BLaER1 (cell line): ENCODE measurements around the gene RRAS2.
"Not testable (repeated sequence)": the region's sequence is repeated elsewhere in the genome, so short reads cannot be mapped to it uniquely, and the experiment has no call there.

ENCODE experiments used
- H3K27ac ChIP-seq: shearing (Covaris generic); formaldehyde crosslinking; 2 replicates; pipeline ENCODE4 v1.8.1; 2022
- H3K27me3 ChIP-seq: shearing (Covaris generic); formaldehyde crosslinking; 2 replicates; pipeline ENCODE4 v1.8.1; 2022
- H3K36me3 ChIP-seq: shearing (Covaris generic); formaldehyde crosslinking; 2 replicates; pipeline ENCODE4 v1.8.1; 2022
- H3K4me1 ChIP-seq: shearing (Covaris generic); formaldehyde crosslinking; 2 replicates; pipeline ENCODE4 v1.8.1; 2022
- H3K4me2 ChIP-seq: shearing (Covaris generic); formaldehyde crosslinking; 2 replicates; pipeline ENCODE4 v1.8.1; 2022
- H3K4me3 ChIP-seq: shearing (Covaris generic); formaldehyde crosslinking; 2 replicates; pipeline ENCODE4 v1.8.1; 2022
- H3K9ac ChIP-seq: shearing (Covaris generic); formaldehyde crosslinking; 2 replicates; pipeline ENCODE4 v1.8.1; 2022
- H3K9me3 ChIP-seq: shearing (Covaris generic); formaldehyde crosslinking; 2 replicates; pipeline ENCODE4 v1.8.1; 2022
- H4K20me1 ChIP-seq: shearing (Covaris generic); formaldehyde crosslinking; 2 replicates; pipeline ENCODE4 v1.8.1; 2022
- Cebpa-rat ChIP-seq: shearing (Covaris generic); IDR thresholded peaks from 2 replicates; pipeline ENCODE4 v1.8.1; 2022

The RRAS2 gene

DNA sequence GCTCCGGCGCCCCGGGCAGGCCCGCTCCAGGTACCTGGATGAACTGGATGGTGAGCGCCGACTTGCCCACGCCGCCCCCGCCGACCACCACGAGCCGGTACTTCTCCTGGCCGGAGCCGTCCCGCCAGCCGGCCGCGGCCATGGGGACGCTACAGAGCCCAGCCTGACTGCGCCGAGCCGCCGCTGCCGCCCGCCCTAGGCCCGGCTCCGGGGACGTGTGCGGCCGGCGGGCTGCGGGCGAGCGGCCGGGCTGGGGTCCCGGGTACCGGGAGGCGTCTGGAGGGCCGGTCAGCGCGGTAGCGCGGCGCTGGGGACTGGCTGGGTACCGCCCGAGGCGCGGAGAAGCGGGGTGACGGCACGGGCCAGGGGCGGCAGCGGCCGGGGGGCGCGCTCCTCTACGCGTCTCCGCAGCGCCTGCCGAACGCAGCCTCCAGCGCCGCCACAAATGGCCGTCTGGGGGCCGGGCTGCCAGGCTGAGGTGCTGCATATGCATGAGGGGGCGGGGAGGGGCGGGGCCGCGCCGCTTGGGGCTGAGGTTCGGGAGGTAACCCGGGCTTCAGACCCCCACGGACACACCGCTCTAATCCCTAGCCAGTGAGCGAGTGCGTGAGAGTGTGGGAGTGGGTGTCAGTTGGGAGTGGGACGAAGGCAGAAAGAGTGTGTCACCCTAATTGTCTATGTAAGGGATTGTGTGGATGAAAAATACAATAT lies at the start of gene RRAS2:
TSS of gene RRAS2 (minus strand) at position 455 of the 711 bp plus-strand sequence. CDS start at position 142, 313 bp downstream.
- peak within 1 kb of the TSS; percentile 87 for H3K9ac ChIP-seq
- H3K27ac ChIP-seq: peak within 1 kb of the TSS; percentile 80
- TF ChIP-seq Cebpa-rat: no peak
- H3K4me2 ChIP-seq: peak within 1 kb of the TSS; percentile 91
- no peaks in the 10 kb centered on the region for H3K9me3 ChIP-seq
- H3K4me3 ChIP-seq: peak within 1 kb of the TSS; percentile 89
- peaks cover 9% of the 10 kb centered on the region for H3K4me1 ChIP-seq
- H3K36me3 ChIP-seq: no peaks in the 10 kb centered on the region
- H3K27me3 ChIP-seq: no peaks in the 10 kb centered on the region; the same call in 1 of the 2 replicates
- H4K20me1 ChIP-seq: peaks cover 39% of the 10 kb centered on the region

DNA sequence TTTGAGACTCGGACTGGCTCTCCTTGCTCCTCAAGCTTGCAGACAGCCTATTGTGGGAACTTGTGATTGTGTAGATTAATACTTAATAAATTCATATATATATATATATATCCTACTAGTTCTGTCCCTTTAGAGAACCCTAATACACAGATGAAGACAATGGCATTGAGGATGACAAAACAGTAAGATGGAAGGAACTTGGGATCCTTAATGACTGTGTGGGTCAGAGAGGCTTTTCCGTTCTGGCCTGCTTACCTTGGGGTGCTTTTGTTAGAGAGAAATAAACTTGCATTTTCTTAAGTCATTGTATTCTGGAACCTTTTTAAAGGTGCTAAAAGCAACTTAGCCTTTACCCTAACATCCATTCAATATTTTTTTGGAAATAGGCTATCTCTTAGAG lies 49.6 kb upstream of the RRAS2 start:
- no peak overlapping the region for H3K27ac ChIP-seq
- H4K20me1 ChIP-seq: no peaks in the 10 kb centered on the region
- H3K4me1 ChIP-seq: peaks cover 20% of the 10 kb centered on the region
- H3K4me2 ChIP-seq: no peak overlapping the region
- H3K36me3 ChIP-seq: no peaks in the 10 kb centered on the region
- TF ChIP-seq Cebpa-rat: no peak
- no peak overlapping the region for H3K9ac ChIP-seq
- no peaks in the 10 kb centered on the region for H3K9me3 ChIP-seq
- H3K27me3 ChIP-seq: no peaks in the 10 kb centered on the region
- no peak overlapping the region for H3K4me3 ChIP-seq

DNA sequence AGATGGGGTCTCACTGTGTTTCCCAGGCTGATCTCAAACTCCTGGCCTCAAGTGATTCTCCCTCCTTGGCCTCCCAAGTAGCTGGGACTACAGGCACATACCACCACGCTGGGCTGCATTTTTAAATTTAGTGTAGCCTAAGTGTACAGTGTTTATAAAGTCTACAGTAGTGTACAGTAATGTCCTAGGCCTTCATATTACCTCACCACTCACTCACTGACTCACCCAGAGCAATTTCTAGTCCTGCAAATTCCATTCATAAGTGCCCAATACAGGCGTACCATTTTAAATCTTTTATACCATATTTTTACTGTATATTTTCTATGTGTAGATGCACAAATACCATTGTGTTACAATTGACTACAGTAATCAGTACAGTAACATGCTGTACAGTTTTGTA lies 47.1 kb upstream of the RRAS2 start:
- H3K4me3 ChIP-seq, H3K9me3 ChIP-seq, H3K9ac ChIP-seq, H3K4me2 ChIP-seq, H4K20me1 ChIP-seq, H3K36me3 ChIP-seq, H3K27ac ChIP-seq, H3K27me3 ChIP-seq, H3K4me1 ChIP-seq: not testable (repeated sequence)

DNA sequence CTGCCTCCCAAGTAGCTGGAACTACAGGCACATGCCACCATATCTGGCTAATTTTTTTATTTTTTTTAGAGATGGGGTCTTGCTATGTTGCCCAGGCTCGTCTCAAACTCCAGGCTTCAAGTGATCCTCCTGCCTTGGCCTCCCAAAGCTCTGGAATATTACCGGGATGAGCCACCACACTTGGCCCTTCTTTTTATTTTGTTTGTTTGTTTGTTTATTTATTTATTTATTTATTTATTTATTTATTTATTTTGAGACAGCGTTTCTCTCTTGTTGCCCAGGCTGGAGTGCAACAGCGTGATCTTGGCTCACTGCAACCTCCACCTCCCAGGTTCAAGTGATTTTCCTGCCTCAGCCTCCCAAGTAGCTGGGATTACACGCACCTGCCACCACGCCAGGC lies 44.5 kb upstream of the RRAS2 start:
- not testable (repeated sequence) for H4K20me1 ChIP-seq, H3K9ac ChIP-seq, H3K27me3 ChIP-seq, H3K27ac ChIP-seq, H3K4me1 ChIP-seq, H3K9me3 ChIP-seq, H3K36me3 ChIP-seq, H3K4me3 ChIP-seq, H3K4me2 ChIP-seq

DNA sequence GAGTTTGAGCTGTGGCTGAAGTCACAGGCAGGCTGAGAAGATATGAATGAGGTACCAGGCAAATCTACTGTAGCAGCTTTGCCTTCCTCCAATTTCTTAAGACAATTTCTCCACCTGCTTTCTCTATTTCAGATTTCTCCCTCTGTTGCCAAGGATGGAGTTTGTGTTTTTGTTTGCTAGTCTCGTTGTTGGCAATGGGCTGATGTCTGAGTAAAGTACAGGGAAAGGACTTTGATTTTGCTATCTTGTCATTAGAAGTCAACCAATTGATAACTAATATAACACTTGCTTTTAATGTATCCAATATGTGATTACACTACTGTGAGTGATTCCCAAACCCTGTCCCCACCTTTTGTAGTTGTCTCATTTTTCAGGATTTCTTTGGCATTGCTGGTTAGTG lies 40.1 kb upstream of the RRAS2 start:
- Histone ChIP-seq H3K27ac (no peak overlapping the region), H3K9ac (no peak overlapping the region), H3K4me1 (peaks cover 2% of the 10 kb centered on the region), H3K9me3 (no peaks in the 10 kb centered on the region), H3K4me2 (no peak overlapping the region), H3K36me3 (no peaks in the 10 kb centered on the region), H3K4me3 (no peak overlapping the region), H3K27me3 (no peaks in the 10 kb centered on the region), H4K20me1 (no peaks in the 10 kb centered on the region)
- no peak for TF ChIP-seq Cebpa-rat

DNA sequence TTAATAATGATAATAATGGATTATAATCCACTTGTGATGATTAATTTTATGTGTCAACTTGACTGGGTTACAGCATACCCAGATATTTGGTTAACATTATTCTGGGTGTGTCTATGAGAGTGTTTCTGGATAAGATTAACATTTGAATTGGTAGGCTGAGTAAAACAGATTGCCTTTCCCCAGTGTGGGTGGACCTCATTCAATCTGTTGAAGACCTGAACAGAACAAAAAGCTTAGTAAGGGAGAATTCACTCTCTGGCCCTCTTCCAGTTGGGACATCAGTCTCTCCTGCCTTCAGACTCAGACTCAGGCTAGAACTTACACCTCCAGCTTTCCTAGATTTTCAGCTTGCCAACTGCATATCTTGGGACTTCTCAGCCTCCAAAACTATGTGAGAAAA lies 37.3 kb upstream of the RRAS2 start:
- no peaks in the 10 kb centered on the region for H3K36me3 ChIP-seq
- no peaks in the 10 kb centered on the region for H3K9me3 ChIP-seq
- no peak overlapping the region for H3K4me2 ChIP-seq
- no peak overlapping the region for H3K4me3 ChIP-seq
- H3K4me1 ChIP-seq: peaks cover 7% of the 10 kb centered on the region
- H3K9ac ChIP-seq: no peak overlapping the region
- no peaks in the 10 kb centered on the region for H3K27me3 ChIP-seq
- no peaks in the 10 kb centered on the region for H4K20me1 ChIP-seq
- TF ChIP-seq Cebpa-rat: no peak
- H3K27ac ChIP-seq: no peak overlapping the region

DNA sequence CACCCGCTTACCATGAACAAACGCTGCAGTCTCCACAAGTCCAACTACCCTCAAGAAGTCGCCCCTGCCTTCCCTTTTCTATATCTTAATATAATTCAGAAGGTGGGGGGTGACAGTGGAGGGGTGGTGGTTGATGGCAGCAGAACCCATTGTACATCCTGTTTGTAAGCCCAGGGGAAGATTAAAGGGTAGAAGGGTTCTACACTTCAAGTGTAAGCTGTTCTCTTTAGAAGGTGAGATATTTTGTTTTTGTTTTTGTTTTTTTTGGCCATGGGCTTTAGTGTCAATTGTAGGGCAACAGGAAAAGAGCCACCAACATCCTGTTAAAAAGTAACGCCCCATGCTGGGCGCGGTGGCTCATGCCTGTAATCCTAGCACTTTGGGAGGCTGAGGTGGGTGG lies 34.9 kb upstream of the RRAS2 start:
- no peak overlapping the region for H3K27ac ChIP-seq
- no peak overlapping the region for H3K9ac ChIP-seq
- no peak overlapping the region for H3K4me3 ChIP-seq
- peaks cover 7% of the 10 kb centered on the region for H3K4me1 ChIP-seq
- H3K36me3 ChIP-seq: no peaks in the 10 kb centered on the region
- H4K20me1 ChIP-seq: no peaks in the 10 kb centered on the region
- TF ChIP-seq Cebpa-rat: no peak
- no peaks in the 10 kb centered on the region for H3K27me3 ChIP-seq
- H3K9me3 ChIP-seq: no peaks in the 10 kb centered on the region
- H3K4me2 ChIP-seq: no peak overlapping the region

DNA sequence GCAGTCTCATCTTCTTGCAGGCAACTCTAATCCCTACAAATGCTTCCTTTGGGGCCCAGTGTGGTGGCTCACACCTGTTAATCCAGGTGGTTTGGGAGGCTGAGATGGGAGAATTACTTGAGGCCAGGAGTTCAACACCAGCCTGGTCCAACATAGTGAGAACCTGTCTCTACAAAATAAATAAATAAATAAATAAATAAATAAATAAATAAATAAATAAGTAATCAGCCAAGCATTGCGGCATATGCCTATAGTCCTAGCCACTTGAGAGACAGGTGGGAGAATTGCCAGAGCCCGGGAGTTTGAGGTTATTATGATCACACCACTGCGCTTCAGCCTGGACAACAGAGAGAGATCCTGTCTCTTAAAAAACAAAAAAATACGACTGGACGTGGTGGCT lies 34.1 kb upstream of the RRAS2 start:
- Histone ChIP-seq H3K9ac (no peak overlapping the region), H3K4me2 (no peak overlapping the region), H3K9me3 (no peaks in the 10 kb centered on the region), H3K4me3 (no peak overlapping the region), H4K20me1 (no peaks in the 10 kb centered on the region), H3K27me3 (no peaks in the 10 kb centered on the region), H3K4me1 (peaks cover 7% of the 10 kb centered on the region), H3K27ac (no peak overlapping the region), H3K36me3 (no peaks in the 10 kb centered on the region)
- no peak for TF ChIP-seq Cebpa-rat

DNA sequence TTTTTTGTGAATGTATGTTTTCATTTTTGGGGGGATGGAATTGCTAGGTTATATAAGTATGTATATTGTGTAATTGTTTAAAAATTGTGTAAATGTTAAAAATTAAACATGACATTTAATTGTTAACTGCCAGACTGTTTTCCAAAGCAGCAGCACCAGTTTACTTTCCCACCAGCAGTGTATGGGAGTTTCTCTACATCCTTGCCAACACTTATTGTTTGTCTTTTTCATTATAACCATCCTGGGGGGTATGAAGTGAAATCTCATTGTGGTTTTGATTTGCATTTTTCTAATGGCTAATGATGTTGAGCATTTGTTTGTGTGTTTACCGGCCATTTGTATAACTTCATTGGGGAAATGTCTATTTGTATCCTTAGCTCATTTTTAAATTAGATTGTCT lies 31.7 kb upstream of the RRAS2 start:
- H3K27ac ChIP-seq: no peak overlapping the region
- peaks cover 7% of the 10 kb centered on the region for H3K4me1 ChIP-seq
- no peak overlapping the region for H3K4me2 ChIP-seq
- no peaks in the 10 kb centered on the region for H3K9me3 ChIP-seq
- H4K20me1 ChIP-seq: no peaks in the 10 kb centered on the region
- no peaks in the 10 kb centered on the region for H3K36me3 ChIP-seq
- no peak for TF ChIP-seq Cebpa-rat
- no peak overlapping the region for H3K4me3 ChIP-seq
- no peak overlapping the region for H3K9ac ChIP-seq
- H3K27me3 ChIP-seq: no peaks in the 10 kb centered on the region

DNA sequence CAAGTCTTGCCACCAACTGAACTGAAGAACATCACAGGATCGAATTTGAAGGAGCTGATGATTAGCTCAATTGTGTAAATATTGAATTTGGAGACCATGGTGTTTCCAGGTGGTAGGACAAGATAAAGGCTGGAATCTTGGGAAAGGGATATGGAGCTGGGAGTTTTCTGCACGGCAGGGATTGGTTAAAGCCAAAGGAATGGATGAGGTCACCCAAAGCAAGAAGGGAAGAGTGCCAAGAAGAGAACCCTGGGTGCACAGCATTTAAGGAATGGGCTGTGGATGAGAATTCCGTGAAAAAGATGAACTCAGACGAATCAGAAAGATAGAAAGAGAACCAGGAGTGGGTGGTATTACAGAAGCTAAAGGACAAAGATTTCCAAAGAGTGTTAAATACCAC lies 29.4 kb upstream of the RRAS2 start:
- Histone ChIP-seq H3K4me3 (no peak overlapping the region), H3K9me3 (no peaks in the 10 kb centered on the region), H4K20me1 (no peaks in the 10 kb centered on the region), H3K9ac (no peak overlapping the region), H3K4me2 (no peak overlapping the region), H3K4me1 (no peaks in the 10 kb centered on the region), H3K27me3 (no peaks in the 10 kb centered on the region), H3K36me3 (no peaks in the 10 kb centered on the region), H3K27ac (no peak overlapping the region)
- no peak for TF ChIP-seq Cebpa-rat
